ENCODE measurements around the gene MALSU1.

Gene MALSU1

DNA sequence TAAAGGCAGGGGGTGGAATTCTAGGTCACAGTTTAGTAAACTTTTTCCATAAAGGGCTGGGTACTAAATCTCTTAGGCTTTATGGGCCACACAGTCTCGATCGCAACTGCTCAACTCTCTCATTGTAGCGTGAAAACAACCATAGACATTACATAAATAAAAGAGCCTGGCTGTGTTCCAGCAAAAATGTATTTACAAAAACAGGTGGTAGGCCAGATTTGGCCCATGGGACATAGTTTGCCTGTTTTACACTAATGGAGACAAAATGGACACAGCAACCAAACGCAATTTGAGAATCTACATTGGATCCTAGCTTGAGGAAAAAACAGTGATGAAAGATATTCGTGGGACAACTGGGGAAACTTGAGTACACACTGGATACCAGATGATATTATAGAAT lies 23.2 kb upstream of the MALSU1 start:
- TF ChIP-seq, protein P1, sequence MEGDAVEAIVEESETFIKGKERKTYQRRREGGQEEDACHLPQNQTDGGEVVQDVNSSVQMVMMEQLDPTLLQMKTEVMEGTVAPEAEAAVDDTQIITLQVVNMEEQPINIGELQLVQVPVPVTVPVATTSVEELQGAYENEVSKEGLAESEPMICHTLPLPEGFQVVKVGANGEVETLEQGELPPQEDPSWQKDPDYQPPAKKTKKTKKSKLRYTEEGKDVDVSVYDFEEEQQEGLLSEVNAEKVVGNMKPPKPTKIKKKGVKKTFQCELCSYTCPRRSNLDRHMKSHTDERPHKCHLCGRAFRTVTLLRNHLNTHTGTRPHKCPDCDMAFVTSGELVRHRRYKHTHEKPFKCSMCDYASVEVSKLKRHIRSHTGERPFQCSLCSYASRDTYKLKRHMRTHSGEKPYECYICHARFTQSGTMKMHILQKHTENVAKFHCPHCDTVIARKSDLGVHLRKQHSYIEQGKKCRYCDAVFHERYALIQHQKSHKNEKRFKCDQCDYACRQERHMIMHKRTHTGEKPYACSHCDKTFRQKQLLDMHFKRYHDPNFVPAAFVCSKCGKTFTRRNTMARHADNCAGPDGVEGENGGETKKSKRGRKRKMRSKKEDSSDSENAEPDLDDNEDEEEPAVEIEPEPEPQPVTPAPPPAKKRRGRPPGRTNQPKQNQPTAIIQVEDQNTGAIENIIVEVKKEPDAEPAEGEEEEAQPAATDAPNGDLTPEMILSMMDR (IDR thresholded peaks at IDR 0.05; ENCODE audit: insufficient read depth, low read depth, low read length, missing control alignments), result no peak
- H3K4me3 ChIP-seq (ENCODE audit: low read length), result no peak overlapping the region
- no peak for DNase-seq (ENCODE audit: low read depth)

DNA sequence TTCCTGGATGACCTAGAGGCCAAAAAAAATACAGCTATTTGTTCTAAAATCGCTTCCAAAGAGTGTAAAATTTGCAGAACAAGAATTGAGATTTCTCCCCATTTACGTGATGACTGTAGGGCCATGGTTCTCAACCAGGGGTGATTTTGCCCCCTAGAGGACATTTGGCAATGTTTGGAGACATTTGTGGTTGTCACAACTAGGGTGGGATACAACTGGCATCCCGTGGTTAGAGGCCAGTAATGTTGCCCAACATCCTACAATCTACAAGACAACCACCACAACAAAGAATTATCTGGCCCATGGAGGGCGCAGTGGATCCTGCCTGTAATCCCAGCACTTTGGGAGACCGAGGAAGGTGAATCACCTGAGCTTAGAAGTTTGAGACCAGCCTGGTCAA lies 22.8 kb upstream of the MALSU1 start:
- TF ChIP-seq, protein P1 (IDR thresholded peaks at IDR 0.05; ENCODE audit: insufficient read depth, low read depth, low read length, missing control alignments), result no peak
- H3K4me3 ChIP-seq (ENCODE audit: low read length), result no peak overlapping the region
- DNase-seq (ENCODE audit: low read depth), result no peak

DNA sequence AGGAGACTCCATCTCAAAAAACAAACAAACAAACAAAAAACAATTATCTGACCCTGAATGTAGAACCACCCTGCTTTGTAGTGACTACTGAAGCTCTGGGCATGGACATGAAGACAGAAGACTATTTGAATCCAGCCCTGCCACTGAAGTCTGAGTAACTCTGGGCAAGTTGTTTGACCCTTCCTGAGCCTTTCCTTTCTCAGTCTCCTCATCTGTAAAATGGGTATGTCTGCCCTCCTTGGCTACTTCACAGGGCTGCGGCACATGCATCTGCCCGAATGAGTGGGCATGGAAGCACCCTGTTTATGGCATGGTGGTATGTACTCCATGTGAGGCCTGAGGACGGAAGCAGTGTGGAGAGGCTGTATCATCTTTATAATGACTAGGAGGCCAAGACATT lies 22.2 kb upstream of the MALSU1 start:
- TF ChIP-seq, protein P1 (IDR thresholded peaks at IDR 0.05; ENCODE audit: insufficient read depth, low read depth, low read length, missing control alignments), result no peak
- H3K4me3 ChIP-seq (ENCODE audit: low read length), result no peak overlapping the region
- no peak for DNase-seq (ENCODE audit: low read depth)

DNA sequence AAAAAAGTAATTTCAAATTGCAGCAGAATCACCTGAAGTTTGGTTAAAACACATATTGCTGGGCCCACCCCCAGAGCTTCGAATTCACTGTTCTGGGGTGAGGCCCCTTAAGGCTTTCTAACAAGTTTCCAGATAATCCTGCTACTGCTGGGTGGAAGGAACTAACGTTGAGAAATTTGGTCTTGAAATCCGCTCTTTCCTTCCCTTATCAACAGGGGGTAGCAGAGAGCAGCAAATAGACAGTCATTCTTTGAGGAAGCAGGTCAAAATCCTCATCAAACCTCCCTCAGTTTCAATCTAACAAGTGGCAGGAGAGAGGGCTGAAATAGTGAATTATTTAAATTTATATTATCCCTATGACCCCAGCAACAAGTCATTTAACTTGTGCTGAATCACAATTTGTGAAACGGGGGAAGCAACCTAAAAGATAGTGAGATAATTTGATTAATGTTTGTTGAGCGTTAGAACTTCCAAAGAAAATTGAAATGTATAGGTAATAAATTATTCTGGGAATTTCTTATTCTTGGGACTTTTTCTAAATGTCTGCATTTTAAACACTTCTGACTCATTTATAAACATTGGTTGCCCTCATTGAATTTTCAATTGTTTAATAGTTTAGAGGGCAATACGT lies 21.7 kb upstream of the MALSU1 start:
- peak; percentile 76 for DNase-seq (ENCODE audit: low read depth)
- TF ChIP-seq, protein P1 (IDR thresholded peaks at IDR 0.05; ENCODE audit: insufficient read depth, low read depth, low read length, missing control alignments), result peak; percentile 95
- no peak overlapping the region for H3K4me3 ChIP-seq (ENCODE audit: low read length)

DNA sequence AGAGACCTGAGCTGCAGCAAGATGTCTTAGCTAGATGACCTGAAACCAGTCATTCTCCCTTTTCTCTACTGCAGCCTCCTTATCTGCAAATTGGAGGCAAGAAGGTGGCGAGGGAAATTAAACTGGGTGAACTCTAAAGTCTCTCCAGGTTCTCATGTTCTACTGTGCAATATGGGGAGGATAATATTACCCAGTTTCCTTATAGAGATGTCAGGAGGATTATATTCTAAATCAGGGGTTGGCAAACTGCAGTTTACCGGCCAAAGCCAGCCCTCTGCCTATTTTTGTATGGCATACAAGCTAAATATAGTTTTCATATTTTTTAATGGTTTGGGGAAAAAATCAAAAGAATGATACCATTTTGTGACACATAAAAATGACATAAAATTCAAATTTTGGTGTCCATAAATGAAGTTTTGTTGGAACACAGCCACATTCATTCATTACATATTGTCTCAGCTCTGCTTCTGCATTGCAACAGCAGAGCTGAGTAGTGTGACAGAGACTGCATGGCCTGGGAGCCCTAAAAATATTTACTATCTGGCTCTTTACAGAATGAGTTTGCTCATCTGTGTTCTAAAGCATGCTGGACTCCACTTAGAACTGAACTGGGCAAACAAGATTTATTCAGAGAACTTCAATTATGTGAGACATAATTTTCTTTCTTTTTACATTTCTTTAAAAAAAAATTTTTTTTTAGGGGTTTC lies 19.2 kb upstream of the MALSU1 start:
- no peak for DNase-seq (ENCODE audit: low read depth)
- TF ChIP-seq, protein P1 (IDR thresholded peaks at IDR 0.05; ENCODE audit: insufficient read depth, low read depth, low read length, missing control alignments), result no peak
- no peak overlapping the region for H3K4me3 ChIP-seq (ENCODE audit: low read length)

DNA sequence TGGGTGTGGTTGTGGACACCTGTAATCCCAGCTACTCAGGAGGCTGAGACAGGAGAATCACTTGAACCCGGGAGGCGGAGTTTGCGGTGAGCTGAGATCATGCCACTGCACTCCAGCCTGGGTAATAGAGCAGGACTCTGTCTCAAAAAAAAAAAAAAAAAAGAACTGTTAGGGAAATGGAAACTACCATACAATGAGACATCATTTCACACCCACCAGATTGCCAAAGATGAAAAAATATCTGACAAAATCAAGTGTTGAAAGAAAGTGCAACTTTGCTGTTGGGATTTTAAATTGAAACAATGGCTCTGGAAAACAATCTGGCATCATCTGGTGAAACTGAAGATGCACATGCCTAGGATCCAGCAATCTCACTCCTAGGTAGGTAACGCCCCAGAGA lies 16.1 kb upstream of the MALSU1 start:
- no peak for DNase-seq (ENCODE audit: low read depth)
- H3K4me3 ChIP-seq (ENCODE audit: low read length), result no peak overlapping the region
- TF ChIP-seq, protein P1 (IDR thresholded peaks at IDR 0.05; ENCODE audit: insufficient read depth, low read depth, low read length, missing control alignments), result no peak

DNA sequence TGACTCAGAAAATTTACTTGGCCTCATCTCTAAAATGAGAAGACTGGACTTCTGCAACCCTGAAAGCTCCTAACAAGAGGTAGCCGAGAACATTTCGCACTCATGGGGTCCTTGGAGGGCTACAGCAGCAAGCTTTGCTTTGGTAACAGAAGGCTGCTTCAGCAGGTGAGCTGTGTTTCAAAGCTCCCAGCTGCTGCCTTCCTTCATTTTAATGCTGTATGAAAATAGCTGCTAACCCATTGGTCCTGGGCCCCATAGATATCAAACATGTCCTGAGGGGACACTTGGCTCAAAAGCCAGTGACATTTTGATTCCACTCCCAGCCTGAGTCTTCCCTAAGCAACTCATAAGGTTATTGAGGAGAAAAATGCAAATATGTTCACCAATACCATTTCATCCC lies 14.3 kb upstream of the MALSU1 start:
- no peak overlapping the region for H3K4me3 ChIP-seq (ENCODE audit: low read length)
- DNase-seq (ENCODE audit: low read depth), result no peak
- TF ChIP-seq, protein P1 (IDR thresholded peaks at IDR 0.05; ENCODE audit: insufficient read depth, low read depth, low read length, missing control alignments), result no peak
